HUES64 (cell line): ENCODE measurements around the gene GPHA2.

Experiments used
- H3K27ac ChIP-seq: 2 replicates; pipeline ENCODE4 v1.7.0; 2013; ENCODE audit warnings: low read depth, low read length, inconsistent platforms
- H3K27me3 ChIP-seq: 2 replicates; pipeline ENCODE4 v1.6.1; 2013; ENCODE audit warnings: mild to moderate bottlenecking, low read length; ENCODE audit not compliant: insufficient read depth
- H3K36me3 ChIP-seq: 2 replicates; pipeline ENCODE4 v1.6.1; 2013; ENCODE audit warnings: mild to moderate bottlenecking, low read length; ENCODE audit not compliant: insufficient read depth
- H3K4me1 ChIP-seq: 2 replicates; pipeline ENCODE4 v1.6.1; 2013; ENCODE audit warnings: mild to moderate bottlenecking, low read length, moderate library complexity; ENCODE audit not compliant: insufficient read depth
- H3K4me3 ChIP-seq: 2 replicates; pipeline ENCODE4 v1.5.1; 2013; ENCODE audit warnings: mild to moderate bottlenecking, low read length, moderate library complexity
- H3K9ac ChIP-seq: 2 replicates; pipeline ENCODE4 v1.6.1; 2013; ENCODE audit warnings: mild to moderate bottlenecking, low read depth, low read length
- H3K9me3 ChIP-seq: 2 replicates; pipeline ENCODE4 v1.6.1; 2013; ENCODE audit warnings: low read depth, low read length; ENCODE audit not compliant: insufficient read depth
- WGBS: fragments of 150-250, 120-280 bp; methylation state at CpG from one replicate; pipeline ENCODE4 v1.1.7; 2013; ENCODE audit warnings: missing lambda C conversion rate; 5-methylcytosine and 5-hydroxymethylcytosine counted together

GPHA2 gene

GRCh38 chr11:64918017-64918416, 17.7 kb downstream of the GPHA2 start:
- Histone ChIP-seq H3K4me3 (peak overlapping the region; percentile 67), H3K4me1 (peaks cover 11% of the 10 kb centered on the region; the same call in 1 of the 2 replicates), H3K36me3 (peaks cover 8% of the 10 kb centered on the region; the same call in 1 of the 2 replicates), H3K27ac (peak overlapping the region; percentile 78; the same call in 1 of the 2 replicates), H3K9me3 (no peaks in the 10 kb centered on the region), H3K27me3 (no peaks in the 10 kb centered on the region), H3K9ac (peak overlapping the region; percentile 60)
- WGBS, result 34% methylated on average over 4 of the region's 4 CpGs

GRCh38 chr11:64917663-64917995, 18.1 kb downstream of the GPHA2 start:
- Histone ChIP-seq H3K27ac (peak overlapping the region; percentile 78), H3K36me3 (peaks cover 12% of the 10 kb centered on the region; the same call in 1 of the 2 replicates), H3K4me3 (peak overlapping the region; percentile 67), H3K9me3 (no peaks in the 10 kb centered on the region), H3K27me3 (no peaks in the 10 kb centered on the region), H3K4me1 (peaks cover 11% of the 10 kb centered on the region; the same call in 1 of the 2 replicates), H3K9ac (peak overlapping the region; percentile 60)
- WGBS, result 7% methylated on average over 6 of the region's 6 CpGs

GRCh38 chr11:64916775-64917662, 18.7 kb downstream of the GPHA2 start, which contains the start of gene ATG2A:
Gene ATG2A, minus strand, starts transcription at chr11:64917209. Its CDS starts 74 bp downstream, at chr11:64917135.
- Histone ChIP-seq H3K27me3 (no peaks in the 10 kb centered on the region), H3K9me3 (no peaks in the 10 kb centered on the region), H3K4me3 (peak within 1 kb of the TSS; percentile 94), H3K4me1 (peaks cover 11% of the 10 kb centered on the region; the same call in 1 of the 2 replicates), H3K27ac (peak within 1 kb of the TSS; percentile 78), H3K36me3 (peaks cover 12% of the 10 kb centered on the region; the same call in 1 of the 2 replicates), H3K9ac (peak within 1 kb of the TSS; percentile 93)
- under 1% methylated on average over 57 of the region's 57 CpGs for WGBS

- Histone ChIP-seq H3K36me3 (peaks cover 20% of the 10 kb centered on the region), H3K9ac (peak overlapping the region; percentile 93), H3K27me3 (no peaks in the 10 kb centered on the region), H3K27ac (peak overlapping the region; percentile 77), H3K9me3 (no peaks in the 10 kb centered on the region), H3K4me3 (peak overlapping the region; percentile 94), H3K4me1 (peaks cover 11% of the 10 kb centered on the region; the same call in 1 of the 2 replicates)
- 14% methylated on average over 21 of the region's 23 CpGs for WGBS
Observed at GRCh38 chr11:64916040-64916774, 19.5 kb downstream of the GPHA2 start.

GRCh38 chr11:64915376-64915887, 20.3 kb downstream of the GPHA2 start:
- 0 out of 2 replicates have a peak overlapping the region, but pooled peaks have one; percentile 94 for H3K4me3 ChIP-seq

GRCh38 chr11:64914123-64914522, 21.6 kb downstream of the GPHA2 start:
- H3K9ac ChIP-seq, result no peak overlapping the region
- peaks cover 11% of the 10 kb centered on the region; the same call in 1 of the 2 replicates for H3K4me1 ChIP-seq
- WGBS, result 95% methylated on average over 17 of the region's 17 CpGs
- H3K36me3 ChIP-seq, result peaks cover 34% of the 10 kb centered on the region
- H3K27ac ChIP-seq, result no peak overlapping the region
- no peak overlapping the region for H3K4me3 ChIP-seq
- H3K9me3 ChIP-seq, result no peaks in the 10 kb centered on the region
- no peaks in the 10 kb centered on the region for H3K27me3 ChIP-seq

More at GRCh38 chr11:64915376-64915887, 20.3 kb downstream of the GPHA2 start:
- peaks cover 28% of the 10 kb centered on the region for H3K36me3 ChIP-seq
- H3K27ac ChIP-seq, result no peak overlapping the region; the same call in 1 of the 2 replicates
- H3K4me1 ChIP-seq, result peaks cover 11% of the 10 kb centered on the region; the same call in 1 of the 2 replicates
- no peak overlapping the region; the same call in 1 of the 2 replicates for H3K9ac ChIP-seq
- 86% methylated on average over 5 of the region's 7 CpGs for WGBS
- no peaks in the 10 kb centered on the region for H3K27me3 ChIP-seq
- no peaks in the 10 kb centered on the region for H3K9me3 ChIP-seq

- WGBS, result 87% methylated on average over 18 of the region's 18 CpGs
Observed at GRCh38 chr11:64913171-64913727, 22.4 kb downstream of the GPHA2 start.

GRCh38 chr11:64911689-64912088, 24.0 kb downstream of the GPHA2 start:
- no peaks in the 10 kb centered on the region for H3K9me3 ChIP-seq
- WGBS, result 87% methylated on average over 7 of the region's 9 CpGs

More at GRCh38 chr11:64913171-64913727, 22.4 kb downstream of the GPHA2 start:
- Histone ChIP-seq H3K9ac (no peak overlapping the region), H3K4me1 (peaks cover 11% of the 10 kb centered on the region; the same call in 1 of the 2 replicates), H3K27ac (no peak overlapping the region), H3K4me3 (no peak overlapping the region), H3K9me3 (no peaks in the 10 kb centered on the region), H3K27me3 (no peaks in the 10 kb centered on the region), H3K36me3 (peaks cover 39% of the 10 kb centered on the region)

GRCh38 chr11:64911142-64911541, 24.6 kb downstream of the GPHA2 start:
- no peak overlapping the region for H3K27ac ChIP-seq
- peaks cover 50% of the 10 kb centered on the region for H3K36me3 ChIP-seq
- H3K9ac ChIP-seq, result no peak overlapping the region
- no peaks in the 10 kb centered on the region for H3K9me3 ChIP-seq
- no peaks in the 10 kb centered on the region for H3K27me3 ChIP-seq
- WGBS, result 91% methylated on average over 7 of the region's 7 CpGs
- H3K4me3 ChIP-seq, result no peak overlapping the region
- peaks cover 6% of the 10 kb centered on the region; the same call in 1 of the 2 replicates for H3K4me1 ChIP-seq

More at GRCh38 chr11:64911689-64912088, 24.0 kb downstream of the GPHA2 start:
- no peaks in the 10 kb centered on the region for H3K27me3 ChIP-seq
- H3K36me3 ChIP-seq, result peaks cover 44% of the 10 kb centered on the region
- H3K9ac ChIP-seq, result no peak overlapping the region
- H3K4me1 ChIP-seq, result peaks cover 7% of the 10 kb centered on the region; the same call in 1 of the 2 replicates
- H3K27ac ChIP-seq, result no peak overlapping the region
- no peak overlapping the region for H3K4me3 ChIP-seq

- H3K4me1 ChIP-seq, result peaks cover under 1% of the 10 kb centered on the region; the same call in 1 of the 2 replicates
- H3K27ac ChIP-seq, result no peak overlapping the region
- peaks cover 55% of the 10 kb centered on the region for H3K36me3 ChIP-seq
- 95% methylated on average over 27 of the region's 27 CpGs for WGBS
- no peak overlapping the region for H3K9ac ChIP-seq
- H3K4me3 ChIP-seq, result no peak overlapping the region
- H3K27me3 ChIP-seq, result no peaks in the 10 kb centered on the region
- H3K9me3 ChIP-seq, result no peaks in the 10 kb centered on the region
Observed at GRCh38 chr11:64910451-64911093, 25.1 kb downstream of the GPHA2 start.
